Vagina (tissue), 2 donors: Measurements from ENCODE around the gene ENO4.

Experiments used
- POLR2A ChIP-seq, 2 donors: fragments of 450-650 bp; IDR thresholded peaks; one replicate each; pipeline ENCODE4 v1.6.1; 2017; ENCODE audit warnings: antibody characterized with exemption in 2 of 2, mild to moderate bottlenecking in 2 of 2, moderate library complexity in 2 of 2
- POLR2AphosphoS5 ChIP-seq, 2 donors: sonication (generic); formaldehyde crosslinking; IDR thresholded peaks; one replicate each; pipeline ENCODE4 v1.9.0; 2017; ENCODE audit warnings: antibody characterized with exemption in 2 of 2, mild to moderate bottlenecking in 2 of 2, low read depth in 1 of 2; ENCODE audit not compliant: insufficient read depth in 1 of 2
- TF ChIP-seq, protein P1 (sequence below), 3 experiments: fragments of 450-650 bp in 2 of 3; fragments of 200-600 bp in 1 of 3; sonication (generic) in 1 of 3; IDR thresholded peaks; one replicate each; pipeline ENCODE4 v1.5.1; 2017 to 2019; ENCODE audit warnings: antibody characterized with exemption in 3 of 3, mild to moderate bottlenecking in 2 of 3, moderate library complexity in 2 of 3

DNA sequence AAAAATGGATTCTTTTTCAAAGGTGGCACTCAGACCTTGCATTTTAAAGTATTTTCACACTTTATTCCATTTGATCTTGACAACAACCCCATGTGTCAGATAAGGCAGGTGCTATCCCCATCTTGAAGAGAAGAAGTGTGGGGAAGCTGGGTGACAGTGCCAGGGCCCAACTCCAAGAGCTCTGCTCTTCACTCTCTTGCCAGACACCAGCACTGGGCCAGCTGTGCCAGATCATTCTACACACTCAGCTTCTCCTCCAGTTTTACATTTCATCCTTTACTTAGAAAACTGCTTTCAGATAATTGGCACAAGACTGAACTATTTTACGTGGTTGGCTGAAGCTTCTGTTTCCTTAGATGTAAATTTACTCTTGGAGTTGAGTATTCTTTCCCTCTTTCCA lies 64.4 kb downstream of the ENO4 start:
- TF ChIP-seq, protein P1, sequence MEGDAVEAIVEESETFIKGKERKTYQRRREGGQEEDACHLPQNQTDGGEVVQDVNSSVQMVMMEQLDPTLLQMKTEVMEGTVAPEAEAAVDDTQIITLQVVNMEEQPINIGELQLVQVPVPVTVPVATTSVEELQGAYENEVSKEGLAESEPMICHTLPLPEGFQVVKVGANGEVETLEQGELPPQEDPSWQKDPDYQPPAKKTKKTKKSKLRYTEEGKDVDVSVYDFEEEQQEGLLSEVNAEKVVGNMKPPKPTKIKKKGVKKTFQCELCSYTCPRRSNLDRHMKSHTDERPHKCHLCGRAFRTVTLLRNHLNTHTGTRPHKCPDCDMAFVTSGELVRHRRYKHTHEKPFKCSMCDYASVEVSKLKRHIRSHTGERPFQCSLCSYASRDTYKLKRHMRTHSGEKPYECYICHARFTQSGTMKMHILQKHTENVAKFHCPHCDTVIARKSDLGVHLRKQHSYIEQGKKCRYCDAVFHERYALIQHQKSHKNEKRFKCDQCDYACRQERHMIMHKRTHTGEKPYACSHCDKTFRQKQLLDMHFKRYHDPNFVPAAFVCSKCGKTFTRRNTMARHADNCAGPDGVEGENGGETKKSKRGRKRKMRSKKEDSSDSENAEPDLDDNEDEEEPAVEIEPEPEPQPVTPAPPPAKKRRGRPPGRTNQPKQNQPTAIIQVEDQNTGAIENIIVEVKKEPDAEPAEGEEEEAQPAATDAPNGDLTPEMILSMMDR (IDR thresholded peaks at IDR 0.05) = no peak
- TF ChIP-seq POLR2A (IDR thresholded peaks at IDR 0.05) (no peak), POLR2AphosphoS5 (IDR thresholded peaks at IDR 0.05; ENCODE audit: insufficient read depth in 1 of 2, low read depth in 1 of 2) (no peak)
